GM19043 (cell line): ENCODE data around the gene NEDD9.

Experiments
- ATAC-seq: cut with Tn5 transposase; IDR thresholded peaks from one replicate; pipeline ENCODE4 v1.9.1; 2021; ENCODE audit warnings: low read depth; ENCODE audit not compliant: unreplicated experiment

The NEDD9 gene

GRCh38 chr6:11203306-11204004 lies 29.0 kb downstream of the NEDD9 start:
- ATAC-seq, result no peak

DNA sequence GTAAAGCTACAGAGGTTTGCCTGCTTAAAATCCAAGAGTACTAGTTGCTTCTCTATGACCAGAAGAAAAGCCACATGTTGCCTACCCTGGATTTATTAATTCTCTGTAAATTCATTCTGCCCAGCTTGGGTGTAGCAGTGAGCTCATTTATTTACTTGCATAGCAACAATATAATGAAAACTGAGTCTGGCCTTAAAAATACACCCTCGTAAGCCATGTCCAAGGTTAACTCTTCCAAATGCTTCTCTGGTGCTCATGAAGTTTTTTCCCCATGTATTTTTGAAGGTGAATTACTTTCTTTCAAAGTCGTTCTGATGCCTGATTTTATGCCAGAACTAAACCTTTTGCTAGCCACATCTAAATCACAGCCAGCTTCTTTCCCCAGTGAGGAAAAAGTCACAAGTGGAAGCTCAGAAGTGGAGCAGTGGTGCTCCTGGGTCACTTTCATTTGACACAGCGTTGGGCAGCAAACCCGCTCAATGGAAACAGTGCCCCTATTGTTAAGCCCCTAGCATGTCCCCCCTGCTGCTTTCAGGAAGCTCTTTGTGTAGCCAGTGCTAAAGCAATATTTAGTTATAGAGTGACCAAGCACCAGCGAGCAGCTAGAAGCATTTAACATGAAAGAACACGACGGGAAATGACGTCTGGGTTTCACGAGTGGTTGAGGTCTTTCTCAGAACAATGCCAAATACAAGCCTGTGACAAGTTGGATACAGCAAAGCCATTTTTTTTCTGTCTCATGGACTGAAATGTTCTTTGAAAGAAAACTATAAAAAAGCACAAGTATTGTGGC lies 29.8 kb downstream of the NEDD9 start:
- no peak for ATAC-seq

GRCh38 chr6:11201772-11202512 lies 30.5 kb downstream of the NEDD9 start:
- ATAC-seq, result no peak

- no peak for ATAC-seq
Observed at GRCh38 chr6:11201015-11201414, 31.5 kb downstream of the NEDD9 start.

DNA sequence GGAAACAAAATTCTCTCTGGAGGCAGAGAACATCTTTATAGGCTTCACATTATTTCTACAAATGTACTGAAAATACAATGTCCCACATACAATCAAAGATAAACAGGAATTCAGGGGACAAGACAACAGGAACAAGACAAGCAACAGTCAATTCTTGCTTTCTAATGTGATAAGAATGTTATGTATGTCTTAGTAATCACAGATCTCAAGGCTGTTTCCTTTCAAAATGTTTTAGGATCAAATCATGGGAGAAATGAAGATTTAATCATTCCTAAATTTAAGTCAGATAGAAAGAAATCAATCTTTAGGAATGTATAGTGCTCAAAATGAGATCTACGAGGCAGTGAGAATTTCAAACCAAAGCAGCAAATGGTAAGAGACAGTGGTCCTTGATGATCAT lies 32.1 kb downstream of the NEDD9 start:
- no peak for ATAC-seq

DNA sequence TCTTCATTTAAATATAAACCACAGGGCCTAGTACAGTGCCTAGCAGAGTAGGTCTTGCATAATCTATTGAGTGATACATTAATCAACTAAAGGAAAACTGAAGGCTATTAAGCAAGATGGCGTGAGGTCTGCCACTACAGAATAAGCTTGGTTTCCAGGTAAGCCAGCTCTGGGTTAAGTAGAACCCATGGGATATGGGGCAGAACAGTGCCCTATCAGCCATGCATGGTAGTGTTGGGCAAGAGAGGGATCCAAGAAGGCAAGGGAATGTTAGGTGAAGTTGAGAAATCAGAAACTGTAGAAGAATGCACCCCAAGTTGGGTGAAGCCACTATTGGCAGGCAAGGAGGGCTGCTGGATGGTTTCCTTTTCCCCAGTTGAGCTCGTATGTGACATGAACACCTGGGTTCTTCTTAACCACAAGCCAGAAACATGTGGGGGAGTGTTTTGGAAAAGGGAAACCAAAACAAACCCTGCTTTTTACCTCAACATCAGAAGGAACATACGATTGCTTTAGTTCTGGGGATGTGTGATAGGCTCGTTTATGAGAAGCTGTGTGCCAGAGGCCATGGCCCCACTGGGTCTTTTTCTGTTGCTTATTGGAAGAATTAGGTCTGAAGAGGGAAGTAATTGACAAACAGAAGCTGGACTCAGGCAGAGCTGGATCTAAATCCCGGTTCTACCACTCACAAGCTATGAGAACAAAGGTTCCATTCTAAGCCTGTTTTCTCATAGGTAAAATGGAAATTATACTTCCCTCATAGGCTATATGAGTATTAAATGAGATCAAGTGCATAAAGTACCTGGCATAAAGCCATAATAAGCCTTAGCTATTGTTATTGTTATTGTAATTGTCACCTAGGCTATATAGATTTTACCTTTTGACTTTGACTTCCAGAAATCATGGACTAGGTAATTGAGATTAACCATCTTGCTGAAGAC lies 33.5 kb downstream of the NEDD9 start:
- ATAC-seq, result no peak

- no peak for ATAC-seq
Observed at GRCh38 chr6:11197850-11198249, 34.6 kb downstream of the NEDD9 start.

- no peak for ATAC-seq
Observed at GRCh38 chr6:11197175-11197536, 35.3 kb downstream of the NEDD9 start.

- ATAC-seq, result no peak
Observed at GRCh38 chr6:11196511-11197174, 35.8 kb downstream of the NEDD9 start.

- no peak for ATAC-seq
Observed at GRCh38 chr6:11194356-11195218, 37.9 kb downstream of the NEDD9 start.

DNA sequence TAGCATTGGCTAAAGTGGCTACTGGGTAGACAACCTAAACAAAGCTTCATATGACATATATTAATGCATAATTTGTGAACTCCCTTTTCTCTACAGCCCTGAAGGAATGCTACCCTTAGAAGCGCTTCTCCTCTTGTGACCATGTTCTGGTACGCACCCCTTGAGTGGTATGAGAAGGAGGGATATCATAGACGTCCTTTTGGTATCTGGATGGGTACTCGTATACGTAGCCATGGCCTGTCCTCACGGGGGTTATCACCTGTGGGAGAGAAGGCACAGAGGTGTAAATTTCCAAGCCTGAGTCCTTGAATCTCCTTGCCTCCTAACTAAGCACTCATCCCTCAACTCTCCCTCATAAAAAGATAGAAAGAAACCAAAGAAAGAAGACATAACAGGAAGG lies 39.0 kb downstream of the NEDD9 start:
- no peak for ATAC-seq

DNA sequence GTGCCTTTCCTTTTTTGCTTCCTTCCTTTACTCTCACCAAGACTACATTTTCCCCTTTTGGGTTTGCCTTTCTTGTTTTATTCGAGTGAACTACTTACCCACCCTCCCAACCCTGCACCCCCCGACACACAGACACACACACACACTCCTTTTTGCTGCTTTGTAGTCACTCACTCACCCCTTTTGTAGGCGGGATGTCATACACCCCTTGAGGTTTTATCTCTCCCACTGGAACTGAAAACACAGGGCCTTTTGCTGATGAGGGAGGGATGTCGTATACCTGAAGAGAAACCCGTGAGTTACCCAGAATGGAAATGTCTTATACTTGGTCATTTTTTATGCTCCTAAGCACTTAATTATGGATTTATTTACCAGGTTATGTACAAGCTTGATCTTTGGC lies 40.3 kb downstream of the NEDD9 start:
- ATAC-seq, result no peak

GRCh38 chr6:11190625-11191245 lies 41.7 kb downstream of the NEDD9 start:
- no peak for ATAC-seq

GRCh38 chr6:11189865-11190624 lies 42.4 kb downstream of the NEDD9 start:
- ATAC-seq, result no peak

- ATAC-seq, result no peak
Observed at GRCh38 chr6:11188161-11188915, 44.1 kb downstream of the NEDD9 start.

- ATAC-seq, result no peak
Observed at GRCh38 chr6:11187301-11187700, 45.2 kb downstream of the NEDD9 start.

DNA sequence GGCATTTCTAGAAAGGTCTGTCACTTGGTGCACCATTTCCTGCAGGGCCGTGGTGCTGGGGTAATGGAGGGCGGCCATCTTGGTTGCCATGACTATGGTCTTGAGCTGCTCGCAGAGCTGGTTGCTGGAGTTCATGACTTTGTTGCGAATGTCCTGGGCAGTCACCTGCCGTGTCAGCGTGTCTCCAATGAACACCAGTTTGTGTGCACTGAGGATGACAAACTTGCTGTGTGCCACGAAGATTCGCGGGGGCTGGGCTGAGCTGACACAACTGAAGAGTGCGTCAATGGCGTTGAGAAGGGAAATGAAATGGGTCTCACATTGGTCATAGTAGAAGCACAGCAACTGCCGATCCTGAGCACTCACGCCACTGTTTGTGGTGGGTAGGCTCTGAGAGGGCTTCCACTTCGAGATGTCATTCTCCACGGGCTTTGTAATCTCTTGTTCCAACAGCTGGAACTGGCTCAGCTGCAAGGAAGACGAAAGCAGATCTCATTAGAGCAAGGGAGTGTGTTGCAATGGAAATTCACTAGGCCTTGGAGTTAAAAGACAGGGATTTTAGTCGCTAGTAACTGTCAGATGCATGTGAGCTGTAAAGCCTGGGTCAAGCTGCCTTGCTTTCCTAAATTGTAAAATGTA lies 47.1 kb downstream of the NEDD9 start:
- no peak for ATAC-seq
